Measurements from ENCODE around the gene ABCA7.
A peak's percentile ranks its signal among the peaks of the same experiment; 100 is the strongest.

The ABCA7 gene

GRCh38 chr19:1073956-1074517, 34.1 kb downstream of the ABCA7 start:
- no peak for DNase-seq

- DNase-seq, result peak; percentile 87
These were observed 34.8 kb downstream of the ABCA7 start for GRCh38 chr19:1074544-1075283.

DNA sequence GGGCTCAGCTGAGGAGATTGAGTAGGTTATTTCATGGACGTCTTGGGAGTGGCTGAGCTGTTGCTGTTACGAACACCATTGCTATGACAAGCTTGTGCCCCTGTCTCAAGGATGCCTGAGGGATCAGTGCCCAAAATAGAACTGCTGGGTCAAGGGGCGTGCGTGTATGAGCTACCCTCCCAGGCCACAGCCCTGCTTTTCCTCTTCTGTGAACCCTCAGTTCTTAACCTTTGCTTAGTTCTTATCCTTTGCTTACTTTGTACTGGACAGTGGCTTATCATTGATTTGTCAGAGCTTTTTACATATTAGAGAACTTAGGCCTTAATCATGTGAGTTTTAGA, 36.1 kb downstream of the ABCA7 start:
- no peak for DNase-seq

DNA sequence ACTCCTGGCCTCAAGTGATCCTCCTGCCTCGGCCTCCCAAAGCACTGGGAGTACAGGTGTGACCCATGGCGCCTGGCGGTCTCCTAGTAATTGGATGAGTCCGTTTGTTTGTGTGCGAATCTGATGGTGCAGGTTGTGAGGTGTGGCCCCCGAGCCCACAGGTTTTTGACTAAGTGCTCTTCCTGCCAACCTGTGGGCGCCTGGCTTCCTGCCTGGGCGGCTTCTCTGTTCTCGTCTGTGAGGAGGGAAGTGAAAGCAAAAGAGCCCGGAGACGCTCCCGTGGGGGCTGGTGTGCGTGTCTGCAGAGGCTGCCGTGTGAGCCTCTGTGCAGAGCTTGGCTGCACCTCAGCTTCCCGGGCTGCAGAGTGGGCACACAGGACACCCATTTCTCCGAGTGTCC, 37.0 kb downstream of the ABCA7 start:
- peak; percentile 79 for DNase-seq

DNA sequence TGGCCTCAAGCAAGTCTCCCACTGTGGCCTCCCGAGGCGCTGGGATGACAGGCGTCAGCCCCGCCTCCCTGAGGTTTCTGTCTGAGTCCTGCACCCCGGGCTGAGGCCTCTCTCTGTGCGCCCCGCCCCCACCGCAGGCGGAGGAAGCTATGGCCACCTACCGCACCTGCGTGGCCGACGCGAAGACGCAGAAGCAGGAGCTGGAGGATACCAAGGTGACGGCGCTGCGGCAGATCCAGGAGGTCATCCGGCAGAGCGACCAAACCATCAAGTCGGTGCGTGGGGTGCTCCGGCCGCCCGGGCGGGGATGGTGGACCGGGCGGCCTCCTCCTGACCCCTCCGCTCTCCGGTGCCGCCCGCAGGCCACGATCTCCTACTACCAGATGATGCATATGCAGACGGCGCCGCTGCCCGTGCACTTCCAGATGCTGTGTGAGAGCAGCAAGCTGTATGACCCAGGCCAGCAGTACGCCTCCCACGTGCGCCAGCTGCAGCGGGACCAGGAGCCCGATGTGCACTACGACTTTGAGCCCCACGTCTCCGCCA, 39.7 kb downstream of the ABCA7 start:
- no peak for DNase-seq

- no peak for DNase-seq
These were observed 40.7 kb downstream of the ABCA7 start for GRCh38 chr19:1080360-1081161.

DNA sequence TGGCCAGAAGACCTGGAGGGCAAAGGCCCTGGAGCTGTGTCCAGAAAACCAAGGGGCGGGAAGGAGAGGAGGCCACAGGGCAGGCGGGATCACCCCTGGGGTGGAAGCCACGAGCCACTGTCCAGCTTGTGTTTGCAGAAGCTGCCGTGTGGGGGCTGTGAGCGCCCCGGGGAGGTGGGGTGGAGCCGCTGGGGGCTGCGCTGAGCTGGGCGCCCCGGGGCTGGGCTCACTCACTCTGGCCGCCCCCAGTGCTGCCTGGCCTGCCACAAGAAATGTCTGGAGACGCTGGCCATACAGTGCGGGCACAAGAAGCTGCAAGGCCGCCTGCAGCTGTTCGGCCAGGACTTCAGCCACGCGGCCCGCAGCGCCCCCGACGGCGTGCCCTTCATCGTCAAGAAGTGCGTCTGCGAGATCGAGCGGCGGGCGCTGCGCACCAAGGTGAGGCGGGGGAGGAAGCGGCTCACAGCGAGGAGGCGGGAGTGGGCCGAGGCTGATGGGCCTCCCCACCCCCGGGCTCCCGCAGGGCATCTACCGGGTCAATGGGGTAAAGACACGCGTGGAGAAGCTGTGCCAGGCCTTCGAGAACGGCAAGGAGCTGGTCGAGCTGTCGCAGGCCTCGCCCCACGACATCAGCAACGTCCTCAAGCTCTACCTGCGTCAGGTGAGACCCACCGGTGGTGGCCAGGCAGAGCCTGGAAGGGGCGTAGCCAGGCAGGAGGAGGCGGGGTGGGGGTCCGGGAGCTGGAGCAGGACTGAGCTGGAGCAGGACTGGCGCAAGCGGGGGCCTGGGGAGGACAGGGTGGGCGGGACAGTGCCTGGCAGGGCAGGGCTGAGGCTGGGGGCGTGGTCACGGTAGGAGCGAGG, 41.6 kb downstream of the ABCA7 start:
- DNase-seq, result no peak

DNA sequence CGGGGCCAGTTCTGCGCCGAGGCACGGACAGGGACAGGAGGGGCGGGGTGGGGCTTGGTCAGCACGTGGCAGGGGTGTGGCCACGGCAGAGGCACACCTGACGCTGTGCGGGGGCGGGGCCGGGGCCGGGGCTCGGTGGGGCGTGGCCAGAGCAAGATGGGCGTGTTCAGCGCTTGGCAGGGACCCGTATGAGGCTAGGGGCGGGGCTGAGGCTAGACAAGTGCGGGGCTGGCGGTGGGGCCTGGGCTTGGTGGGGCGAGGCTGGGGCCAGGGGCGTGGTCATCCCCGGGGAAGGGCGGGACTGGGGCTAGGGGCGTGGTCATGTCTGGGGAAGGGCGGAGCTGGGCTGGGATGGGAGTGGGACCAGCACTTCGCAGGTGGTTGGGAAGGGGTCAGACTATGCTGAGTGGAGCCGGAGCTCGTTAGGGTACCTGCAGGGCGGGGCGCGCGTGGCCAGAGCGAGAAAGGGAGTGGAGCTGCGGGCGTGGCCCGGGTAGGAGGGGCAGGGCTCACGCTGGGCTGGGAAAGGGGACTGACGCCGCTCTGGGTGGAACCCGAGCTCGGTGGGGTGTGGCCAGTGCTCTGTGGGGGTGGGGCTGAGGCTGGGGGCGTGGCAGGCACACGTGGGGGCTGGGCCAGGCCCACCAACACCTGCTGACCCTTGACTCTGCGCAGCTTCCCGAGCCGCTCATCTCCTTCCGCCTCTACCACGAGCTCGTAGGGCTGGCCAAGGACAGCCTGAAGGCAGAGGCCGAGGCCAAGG, 42.4 kb downstream of the ABCA7 start:
- peak; percentile 56 for DNase-seq

GRCh38 chr19:1082928-1083816, 43.3 kb downstream of the ABCA7 start:
- DNase-seq, result no peak

- no peak for DNase-seq
These were observed 44.3 kb downstream of the ABCA7 start for GRCh38 chr19:1084024-1084868.

- DNase-seq, result no peak
These were observed 45.2 kb downstream of the ABCA7 start for GRCh38 chr19:1085053-1085658.

GRCh38 chr19:1085676-1086442, 46.0 kb downstream of the ABCA7 start:
- no peak for DNase-seq

- no peak for DNase-seq
These were observed 46.7 kb downstream of the ABCA7 start for GRCh38 chr19:1086613-1087012.

DNA sequence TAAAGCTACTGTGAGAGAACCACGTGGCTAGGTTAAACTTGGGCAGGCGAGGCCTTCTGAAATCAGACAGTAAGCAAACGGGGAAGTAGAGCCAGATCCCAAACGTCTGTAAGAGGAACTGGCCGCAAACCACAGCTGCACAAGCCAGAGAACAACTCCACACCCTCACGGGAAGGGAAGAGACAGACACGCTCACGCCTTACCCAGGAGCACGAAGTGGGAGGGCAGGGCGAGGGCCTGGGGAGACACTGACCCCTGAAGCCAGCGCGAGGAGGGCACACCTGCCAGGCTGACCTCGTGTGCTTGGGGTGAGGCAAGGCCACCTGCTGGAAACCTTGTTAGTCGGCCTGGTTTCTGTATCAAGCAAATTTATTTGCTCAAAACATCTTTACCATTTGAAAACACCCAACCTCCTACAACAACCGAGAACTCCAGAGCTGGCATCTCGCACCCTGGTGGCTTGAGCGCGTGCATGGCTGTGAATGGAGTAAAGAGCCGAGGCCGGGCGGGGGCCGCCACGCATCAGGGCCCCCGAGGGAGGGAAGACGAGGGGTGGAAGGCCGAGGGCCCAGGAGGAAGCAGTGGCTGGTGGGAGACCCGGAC, 48.0 kb downstream of the ABCA7 start:
- DNase-seq, result no peak

DNA sequence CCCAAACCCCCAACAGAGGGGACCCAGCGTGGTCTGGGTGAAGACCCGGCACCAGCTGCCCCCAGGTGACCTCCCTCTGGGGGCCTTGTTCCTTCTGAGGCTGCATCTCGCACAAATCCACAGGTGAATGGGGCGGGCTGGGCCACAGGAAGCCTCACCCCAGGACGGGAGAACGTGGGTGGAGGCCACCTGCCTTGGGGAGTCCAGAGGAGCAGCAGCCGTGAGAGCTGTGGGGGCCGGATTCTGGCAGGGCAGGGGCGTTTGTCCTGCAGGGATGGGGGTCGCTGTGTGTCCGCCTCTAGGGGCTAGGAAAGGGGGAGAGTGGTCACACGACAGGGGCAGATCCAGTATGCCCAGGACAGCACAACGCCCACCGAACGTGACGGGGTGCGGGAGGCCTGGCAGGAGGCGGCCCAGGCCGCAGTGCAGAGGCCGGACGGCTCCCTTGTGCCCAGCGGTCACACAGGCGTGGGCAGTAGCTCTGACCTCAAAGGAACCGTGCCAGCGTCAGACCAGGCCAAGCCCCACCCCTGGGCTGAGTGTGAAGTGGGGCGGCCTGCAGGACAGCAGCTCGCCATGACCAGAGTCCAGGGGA, 48.6 kb downstream of the ABCA7 start:
- DNase-seq, result no peak

DNA sequence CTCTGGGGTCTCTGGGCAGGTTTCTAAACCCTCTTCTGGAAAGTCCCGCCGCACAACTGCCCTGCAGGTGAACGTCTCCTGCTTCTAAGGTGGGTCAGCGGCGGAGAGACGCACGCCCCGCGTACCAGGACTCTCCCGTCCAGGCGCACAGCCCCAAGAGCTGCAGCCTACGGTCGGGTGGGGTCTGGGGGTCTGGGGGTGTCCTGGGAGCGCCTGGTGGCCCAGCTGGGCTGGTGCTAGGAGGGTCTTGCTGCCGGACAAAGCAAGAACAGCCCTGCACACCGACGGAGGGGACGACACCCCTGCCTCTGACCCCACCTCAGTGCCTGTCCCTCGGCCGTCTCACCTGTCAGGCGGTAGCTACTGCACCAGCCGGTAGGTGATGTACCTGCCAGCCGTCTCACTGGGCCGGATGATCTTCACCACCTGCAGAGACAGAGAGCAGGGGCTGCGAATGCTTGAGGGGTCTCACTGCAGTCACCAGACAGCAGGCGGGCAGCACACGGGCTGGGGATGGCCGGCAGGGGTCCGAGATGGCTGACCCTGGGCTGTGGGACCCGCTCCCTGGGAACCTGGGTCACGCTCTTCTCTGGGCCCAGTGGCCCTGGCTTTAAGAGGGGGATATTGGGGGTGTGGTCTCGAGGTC, 49.3 kb downstream of the ABCA7 start:
- no peak for DNase-seq

DNA sequence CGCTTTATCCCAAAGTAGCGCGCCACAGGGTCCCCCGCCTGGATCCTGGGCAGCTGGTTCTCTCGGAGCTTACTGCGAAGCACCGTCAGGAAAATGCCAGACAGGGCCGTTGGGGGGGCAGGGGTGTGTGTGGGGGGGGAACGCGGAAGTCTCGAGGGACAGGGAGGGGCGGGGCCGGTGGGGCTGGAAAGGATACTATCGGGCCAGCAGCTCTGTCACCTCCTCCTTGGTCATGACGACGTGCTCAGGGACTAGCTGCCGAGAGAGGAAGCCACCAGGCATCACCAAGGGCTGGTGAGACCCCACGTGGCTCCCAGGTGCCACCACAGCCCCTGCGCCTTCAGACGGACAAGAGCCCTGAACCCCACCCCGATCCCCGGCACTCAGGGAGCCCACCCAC, 50.0 kb downstream of the ABCA7 start:
- DNase-seq, result no peak
